ENCODE data around the gene GMPPB.
A peak's percentile ranks its signal among the peaks of the same experiment; 100 is the strongest.

The GMPPB gene

GRCh38 chr3:49729966-49730609 is 6.3 kb upstream of the GMPPB start:
- no peak for DNase-seq

GRCh38 chr3:49727924-49728361 is 4.2 kb upstream of the GMPPB start:
- no peak for DNase-seq

- DNase-seq: no peak
Observed at GRCh38 chr3:49727154-49727923, 3.6 kb upstream of the GMPPB start.

- DNase-seq: no peak
Observed at GRCh38 chr3:49725906-49726681, 2.3 kb upstream of the GMPPB start.

- no peak for DNase-seq
Observed at GRCh38 chr3:49724586-49724985, 835 bp upstream of the GMPPB start.

- DNase-seq: peak in 32 of 56 donors; percentile 8 to 71 (median 40)
Observed at GRCh38 chr3:49723296-49723627, 489 bp downstream of the GMPPB start.

GRCh38 chr3:49722896-49723295 is 855 bp downstream of the GMPPB start:
- no peak for DNase-seq

- DNase-seq: no peak
Observed at GRCh38 chr3:49721896-49722781, 1.6 kb downstream of the GMPPB start.

GRCh38 chr3:49721596-49721895 is 2.2 kb downstream of the GMPPB start:
- no peak for DNase-seq

GRCh38 chr3:49720855-49721595 is 2.7 kb downstream of the GMPPB start:
- DNase-seq: no peak

- DNase-seq: peak; percentile 55 to 97 (median 88)
Observed at GRCh38 chr3:49719214-49719884, 4.4 kb downstream of the GMPPB start, which contains the start of gene AMIGO3. Gene AMIGO3 (minus strand): TSS chr3:49719684. CDS start chr3:49719465, 219 bp downstream.

- no peak for DNase-seq
Observed at GRCh38 chr3:49718858-49719213, 4.9 kb downstream of the GMPPB start.

GRCh38 chr3:49717959-49718857 is 5.5 kb downstream of the GMPPB start:
- no peak for DNase-seq

GRCh38 chr3:49717211-49717958 is 6.4 kb downstream of the GMPPB start:
- no peak for DNase-seq

- DNase-seq: no peak
Observed at GRCh38 chr3:49716691-49717210, 7.0 kb downstream of the GMPPB start.

GRCh38 chr3:49716169-49716568 is 7.6 kb downstream of the GMPPB start:
- no peak for DNase-seq

GRCh38 chr3:49715611-49716121 is 8.1 kb downstream of the GMPPB start:
- DNase-seq: no peak
